Transverse colon (tissue), 4 donors: Measurements from ENCODE around the gene ZNF549. TPM values are rescaled to one million over a fixed set of nuclear protein-coding genes. Genes with fewer than 3 reads are reported as not detected.
"Not testable (repeated sequence)": the region's sequence is repeated elsewhere in the genome, so short reads cannot be mapped to it uniquely, and the experiment has no call there.

Experiments used
- DNase-seq: peaks from one replicate; pipeline ENCODE4 v3.0.0-alpha.2; 2019
- H3K27ac ChIP-seq, 4 donors: fragments of 200-600 bp; sonication (generic); 2 replicates each; pipeline ENCODE4 v1.5.1; 2016 to 2018; ENCODE audit warnings: inconsistent platforms in 4 of 4
- H3K27me3 ChIP-seq: fragments of 200-600 bp; sonication (generic); 2 replicates; pipeline ENCODE4 v1.5.1; 2017; ENCODE audit warnings: inconsistent platforms
- H3K36me3 ChIP-seq, 4 donors: fragments of 200-600 bp; sonication (generic); 2 replicates each; pipeline ENCODE4 v1.5.1; 2017 to 2019; ENCODE audit warnings: inconsistent platforms in 4 of 4
- H3K4me1 ChIP-seq, 4 donors: fragments of 200-600 bp; sonication (generic); 2 replicates each; pipeline ENCODE4 v1.5.1; 2017 to 2020; ENCODE audit warnings: inconsistent platforms in 4 of 4
- H3K4me3 ChIP-seq, 4 donors: fragments of 200-600 bp; sonication (generic); 1 replicate in 1 of 4; 2 replicates in 3 of 4; pipeline versions ENCODE4 v1.5.1 to v1.6.1; 2017 to 2019; ENCODE audit warnings: inconsistent platforms in 4 of 4
- H3K9me3 ChIP-seq, 2 donors: fragments of 200-600 bp; sonication (generic); 2 replicates each; pipeline ENCODE4 v1.5.1; 2017 to 2019; ENCODE audit warnings: inconsistent platforms in 2 of 2
- CTCF ChIP-seq, 5 experiments: fragments of 200-600 bp in 3 of 5; fragments of 450-650 bp in 2 of 5; sonication (generic) in 3 of 5; IDR thresholded peaks; 1 replicate in 2 of 5; 2 replicates in 3 of 5; pipeline ENCODE4 v1.5.1; 2016 to 2017; ENCODE audit warnings: antibody characterized with exemption in 5 of 5, inconsistent platforms in 3 of 5, mild to moderate bottlenecking in 2 of 5, moderate library complexity in 1 of 5
- EP300 ChIP-seq: sonication (generic); formaldehyde crosslinking; IDR thresholded peaks from one replicate; pipeline ENCODE4 v1.6.1; 2017; ENCODE audit warnings: antibody characterized with exemption, low read depth
- POLR2A ChIP-seq: fragments of 450-650 bp; IDR thresholded peaks from one replicate; pipeline ENCODE4 v1.6.1; 2016; ENCODE audit warnings: antibody characterized with exemption, mild to moderate bottlenecking, moderate library complexity
- POLR2AphosphoS5 ChIP-seq, 3 donors: sonication (generic); formaldehyde crosslinking; IDR thresholded peaks; one replicate each; pipeline ENCODE4 v1.6.1; 2016; ENCODE audit warnings: antibody characterized with exemption in 3 of 3
- WGBS, 2 donors: methylation state at CpG; one replicate each; pipeline ENCODE4 v1.1.5; 2018; ENCODE audit warnings: low coverage in 1 of 2; 5-methylcytosine and 5-hydroxymethylcytosine counted together
- in situ Hi-C, 4 donors: fragments of 200-750 bp; cut with MboI; loops; one replicate each; pipeline versions ENCODE4 v1.15.0 to v1.15.1; 2017; ENCODE audit warnings: low sequenced_read_pairs in 3 of 4, low pct_ligation_motif_present in 1 of 4, low pct_unique_long_range_greater_than_20kb in 1 of 4
- intact Hi-C: fragments of 100-400 bp; cut with DNase I; formaldehyde crosslinking; loops from one replicate; pipeline ENCODE4 v1.15.1; 2023; ENCODE audit warnings: low total_unique reads
- total RNA-seq, 4 donors: library from RNA; depleted of rRNA; stranded (reverse); fragments of >200 nt; gene quantifications; one replicate each; pipeline ENCODE4 v1.1.0, GENCODE V29; 2016

The ZNF549 gene
- total RNA-seq, 4 donors from 2014 or later: 1.9 to 5.2 (median 4.8) TPM

GRCh38 chr19:57499680-57500395 lies 27.3 kb upstream of the ZNF549 start, which contains the start of gene ZNF773:
Gene ZNF773 (plus strand): TSS chr19:57499938. CDS start chr19:57500081, 143 bp downstream.
- TF ChIP-seq POLR2AphosphoS5 (IDR thresholded peaks at IDR 0.05) (peak; percentile 61 to 87 (median 82)), POLR2A (peak; percentile 73)
- peak within 1 kb of the TSS; percentile 82 to 91 (median 86) for H3K27ac ChIP-seq
- in situ Hi-C loops, intact Hi-C loops, H3K4me1 ChIP-seq, H3K27me3 ChIP-seq: not testable (repeated sequence)
- peak within 1 kb of the TSS; percentile 61 to 88 (median 74) for H3K4me3 ChIP-seq
- WGBS, 2 donors: 2 to 6% methylated on average over 3 to 30 of the region's 69 CpGs
- peaks cover 0 to 21% (median 4%) of the 10 kb centered on the region in 4 donors for H3K36me3 ChIP-seq
- DNase-seq: peak; percentile 96
- H3K9me3 ChIP-seq: peaks cover 19 to 33% of the 10 kb centered on the region in 2 donors

- Histone ChIP-seq H3K36me3 (peaks cover 0 to 26% (median 6%) of the 10 kb centered on the region in 4 donors), H3K4me3 (peak overlapping the region in 2 of 4 donors; percentile 38 to 88), H3K9me3 (peaks cover 16 to 29% of the 10 kb centered on the region in 2 donors)
- H3K27me3 ChIP-seq, H3K27ac ChIP-seq, H3K4me1 ChIP-seq, DNase-seq, in situ Hi-C loops, intact Hi-C loops: not testable (repeated sequence)
- 13 to 24% methylated on average over 1 to 2 of the region's 4 CpGs for WGBS, 2 donors
These were observed 26.8 kb upstream of the ZNF549 start for GRCh38 chr19:57500400-57500799.

GRCh38 chr19:57506163-57506562 lies 21.0 kb upstream of the ZNF549 start:
- intact Hi-C loops (no loop called here), in situ Hi-C loops (no loop called here)
- Histone ChIP-seq H3K36me3 (peaks cover 0 to 61% (median 19%) of the 10 kb centered on the region in 4 donors), H3K27me3 (no peaks in the 10 kb centered on the region), H3K4me1 (peaks cover 0 to under 1% (median 0%) of the 10 kb centered on the region in 4 donors), H3K9me3 (peaks cover 34 to 50% of the 10 kb centered on the region in 2 donors), H3K4me3 (no peak overlapping the region), H3K27ac (no peak overlapping the region)
- no peak for DNase-seq
- TF ChIP-seq EP300 (no peak), POLR2A (no peak), POLR2AphosphoS5 (IDR thresholded peaks at IDR 0.05) (no peak), CTCF (IDR thresholded peaks at IDR 0.05) (no peak)
- whole genome bisulfite sequencing, 2 donors: 62% methylated on average over 4 of the region's 4 CpGs; no CpG with 5 or more reads in 1 of the 2 donors

- in situ Hi-C loops: no loop called here
These were observed 15.7 kb upstream of the ZNF549 start for GRCh38 chr19:57511484-57511883.

More at GRCh38 chr19:57511484-57511883, 15.7 kb upstream of the ZNF549 start:
- intact Hi-C loops: no loop called here
- no peak for DNase-seq
- Histone ChIP-seq H3K27ac (no peak overlapping the region), H3K36me3 (peaks cover 0 to 45% (median 9%) of the 10 kb centered on the region in 4 donors), H3K4me3 (no peak overlapping the region), H3K9me3 (peaks cover 54 to 61% of the 10 kb centered on the region in 2 donors), H3K4me1 (no peaks in the 10 kb centered on the region), H3K27me3 (no peaks in the 10 kb centered on the region)
- TF ChIP-seq EP300: no peak
- no peak for TF ChIP-seq POLR2A
- TF ChIP-seq POLR2AphosphoS5 (IDR thresholded peaks at IDR 0.05): no peak
- no peak for TF ChIP-seq CTCF (IDR thresholded peaks at IDR 0.05)
